Liver (tissue), 9 donors: ENCODE results near the gene ZRSR2. TPM values are rescaled to one million over a fixed set of nuclear protein-coding genes. Genes with fewer than 3 reads are reported as not detected.

Experiments
- DNase-seq: peaks from one replicate; pipeline ENCODE4 v3.0.0-alpha.2; 2017; ENCODE audit warnings: low spot score
- H3K27ac ChIP-seq, 2 donors: one replicate each; pipeline ENCODE4 v1.7.0; 2013; ENCODE audit warnings: inconsistent platforms in 2 of 2, low read length in 2 of 2, control low read depth in 1 of 2, low read depth in 1 of 2, mild to moderate bottlenecking in 1 of 2
- H3K27me3 ChIP-seq, 4 donors: one replicate each; pipeline versions ENCODE4 v1.6.1 to v1.7.0; 2013; ENCODE audit warnings: low read length in 3 of 4, inconsistent platforms in 1 of 4, mild to moderate bottlenecking in 1 of 4, moderate library complexity in 1 of 4; ENCODE audit not compliant: control insufficient read depth in 4 of 4, insufficient read depth in 4 of 4
- H3K36me3 ChIP-seq, 4 donors: one replicate each; pipeline versions ENCODE4 v1.6.1 to v1.7.0; 2013; ENCODE audit warnings: low read length in 3 of 4, mild to moderate bottlenecking in 3 of 4, low read depth in 1 of 4, moderate library complexity in 1 of 4; ENCODE audit not compliant: control insufficient read depth in 4 of 4, insufficient read depth in 3 of 4
- H3K4me1 ChIP-seq, 4 donors: one replicate each; pipeline versions ENCODE4 v1.6.1 to v1.7.0; 2013; ENCODE audit warnings: low read length in 3 of 4, mild to moderate bottlenecking in 3 of 4, moderate library complexity in 1 of 4; ENCODE audit not compliant: control insufficient read depth in 4 of 4, insufficient read depth in 4 of 4
- H3K4me3 ChIP-seq, 3 donors: one replicate each; pipeline versions ENCODE4 v1.6.1 to v1.7.0; 2013; ENCODE audit warnings: low read length in 3 of 3, control low read depth in 1 of 3, low read depth in 1 of 3, mild to moderate bottlenecking in 1 of 3
- H3K9ac ChIP-seq, 2 donors: one replicate each; pipeline ENCODE4 v1.7.0; 2013; ENCODE audit warnings: low read length in 2 of 2, mild to moderate bottlenecking in 2 of 2, moderate library complexity in 2 of 2, control low read depth in 1 of 2, low read depth in 1 of 2
- H3K9me3 ChIP-seq, 4 donors: one replicate each; pipeline versions ENCODE4 v1.6.1 to v1.7.0; 2013; ENCODE audit warnings: low read length in 3 of 4; ENCODE audit not compliant: control insufficient read depth in 4 of 4
- EGR1 ChIP-seq, 2 donors: IDR thresholded peaks; 2 replicates each; pipeline ENCODE4 v1.6.1; 2016 to 2018; ENCODE audit warnings: antibody characterized with exemption in 2 of 2, low read depth in 2 of 2
- FOXA1 ChIP-seq: IDR thresholded peaks from 2 replicates; pipeline ENCODE4 v1.6.1; 2016; ENCODE audit warnings: antibody characterized with exemption
- FOXA2 ChIP-seq: IDR thresholded peaks from 2 replicates; pipeline ENCODE4 v1.6.1; 2016; ENCODE audit warnings: antibody characterized with exemption
- HNF4A ChIP-seq, 2 donors: conservative IDR thresholded peaks; 2 replicates each; pipeline ENCODE4 v1.6.1; 2016; ENCODE audit warnings: antibody characterized with exemption in 2 of 2, mild to moderate bottlenecking in 2 of 2
- JUND ChIP-seq, 2 donors: IDR thresholded peaks; 2 replicates each; pipeline ENCODE4 v1.6.1; 2016; ENCODE audit warnings: antibody characterized with exemption in 2 of 2
- NR2F2 ChIP-seq: IDR thresholded peaks from 2 replicates; pipeline ENCODE4 v1.6.1; 2016; ENCODE audit warnings: antibody characterized with exemption
- RAD21 ChIP-seq, 2 donors: IDR thresholded peaks; 2 replicates each; pipeline ENCODE4 v1.6.1; 2016; ENCODE audit warnings: antibody characterized with exemption in 2 of 2, mild to moderate bottlenecking in 2 of 2
- RXRA ChIP-seq, 2 donors: IDR thresholded peaks; 2 replicates each; pipeline ENCODE4 v1.6.1; 2017 to 2018; ENCODE audit warnings: antibody characterized with exemption in 2 of 2, mild to moderate bottlenecking in 1 of 2
- SP1 ChIP-seq: IDR thresholded peaks from 2 replicates; pipeline ENCODE4 v1.6.1; 2018; ENCODE audit warnings: antibody characterized with exemption, mild to moderate bottlenecking
- TAF1 ChIP-seq: conservative IDR thresholded peaks from 2 replicates; pipeline ENCODE4 v1.6.1; 2016; ENCODE audit warnings: antibody characterized with exemption, mild to moderate bottlenecking
- WGBS: extraction: QIAGEN DNeasy Blood & Tissue Kit; methylation state at CpG from one replicate; pipeline ENCODE4 v1.1.7; 2013; 5-methylcytosine and 5-hydroxymethylcytosine counted together
- polyA plus RNA-seq, 2 donors: library from polyadenylated mRNA; stranded (reverse) in 1 of 2; unstranded in 1 of 2; fragments of 200-250 nt in 1 of 2; fragments of >200 nt in 1 of 2; fragmentation: Nextera tagmentation in 1 of 2; extraction: Ambion mirVana in 1 of 2; gene quantifications; one replicate each; pipeline versions ENCODE4 v1.2.1 to v1.2.3, GENCODE V29; 2013 to 2015
- total RNA-seq, 2 donors: library from RNA; depleted of rRNA; stranded (reverse); fragments of >200 nt; gene quantifications; one replicate each; pipeline ENCODE4 v1.2.3, GENCODE V29; 2014
- TF ChIP-seq, protein P1 (sequence below): fragments of 150-350 bp; IDR thresholded peaks from 2 replicates; pipeline ENCODE4 v1.5.1; 2017; ENCODE audit warnings: improper control_type of control experiment, low read depth, low read length; ENCODE audit not compliant: missing input control
- TF ChIP-seq, protein P2 (sequence below): IDR thresholded peaks from 2 replicates; pipeline ENCODE4 v1.6.1; 2016; ENCODE audit warnings: antibody characterized with exemption
- TF ChIP-seq, protein P3 (sequence below): IDR thresholded peaks from 2 replicates; pipeline ENCODE4 v1.6.1; 2016; ENCODE audit warnings: antibody characterized with exemption
- TF ChIP-seq, protein P4 (sequence below): IDR thresholded peaks from 2 replicates; pipeline ENCODE4 v1.6.1; 2016; ENCODE audit warnings: antibody characterized with exemption, mild to moderate bottlenecking
- TF ChIP-seq, protein P5 (sequence below): IDR thresholded peaks from 2 replicates; pipeline ENCODE4 v1.6.1; 2016; ENCODE audit warnings: antibody characterized with exemption
- donor health status: healthy.
- donor health status: healthy.
- donor health status: healthy.
- donor health status: healthy.
- donor health status: healthy.

The ZRSR2 gene
- total and polyA plus RNA-seq, 4 donors = 1.4 to 7.0 (median 3.0) TPM

DNA sequence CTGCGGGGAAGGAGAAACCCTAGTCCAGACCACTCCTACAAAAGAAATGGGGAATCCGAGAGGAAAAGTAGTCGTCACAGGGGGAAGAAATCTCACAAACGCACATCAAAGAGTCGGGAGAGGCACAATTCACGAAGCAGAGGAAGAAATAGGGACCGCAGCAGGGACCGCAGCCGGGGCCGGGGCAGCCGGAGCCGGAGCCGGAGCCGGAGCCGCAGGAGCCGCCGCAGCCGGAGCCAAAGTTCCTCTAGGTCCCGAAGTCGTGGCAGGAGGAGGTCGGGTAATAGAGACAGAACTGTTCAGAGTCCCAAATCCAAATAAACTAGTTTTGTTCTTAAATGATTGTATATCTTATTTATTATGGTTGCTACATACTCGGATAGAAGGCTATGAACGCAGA is 32.6 kb downstream of the ZRSR2 start:
- Histone ChIP-seq H3K9ac (no peak overlapping the region), H3K27ac (no peak overlapping the region), H3K4me1 (no peaks in the 10 kb centered on the region), H3K4me3 (no peak overlapping the region), H3K27me3 (no peaks in the 10 kb centered on the region), H3K36me3 (peaks cover 0 to 39% (median 18%) of the 10 kb centered on the region in 4 donors), H3K9me3 (no peaks in the 10 kb centered on the region)
- TF ChIP-seq, protein P1, sequence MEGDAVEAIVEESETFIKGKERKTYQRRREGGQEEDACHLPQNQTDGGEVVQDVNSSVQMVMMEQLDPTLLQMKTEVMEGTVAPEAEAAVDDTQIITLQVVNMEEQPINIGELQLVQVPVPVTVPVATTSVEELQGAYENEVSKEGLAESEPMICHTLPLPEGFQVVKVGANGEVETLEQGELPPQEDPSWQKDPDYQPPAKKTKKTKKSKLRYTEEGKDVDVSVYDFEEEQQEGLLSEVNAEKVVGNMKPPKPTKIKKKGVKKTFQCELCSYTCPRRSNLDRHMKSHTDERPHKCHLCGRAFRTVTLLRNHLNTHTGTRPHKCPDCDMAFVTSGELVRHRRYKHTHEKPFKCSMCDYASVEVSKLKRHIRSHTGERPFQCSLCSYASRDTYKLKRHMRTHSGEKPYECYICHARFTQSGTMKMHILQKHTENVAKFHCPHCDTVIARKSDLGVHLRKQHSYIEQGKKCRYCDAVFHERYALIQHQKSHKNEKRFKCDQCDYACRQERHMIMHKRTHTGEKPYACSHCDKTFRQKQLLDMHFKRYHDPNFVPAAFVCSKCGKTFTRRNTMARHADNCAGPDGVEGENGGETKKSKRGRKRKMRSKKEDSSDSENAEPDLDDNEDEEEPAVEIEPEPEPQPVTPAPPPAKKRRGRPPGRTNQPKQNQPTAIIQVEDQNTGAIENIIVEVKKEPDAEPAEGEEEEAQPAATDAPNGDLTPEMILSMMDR = no peak
- no peak for TF ChIP-seq FOXA2
- TF ChIP-seq NR2F2 = no peak
- 97% methylated on average over 23 of the region's 23 CpGs for WGBS
- no peak for DNase-seq

DNA sequence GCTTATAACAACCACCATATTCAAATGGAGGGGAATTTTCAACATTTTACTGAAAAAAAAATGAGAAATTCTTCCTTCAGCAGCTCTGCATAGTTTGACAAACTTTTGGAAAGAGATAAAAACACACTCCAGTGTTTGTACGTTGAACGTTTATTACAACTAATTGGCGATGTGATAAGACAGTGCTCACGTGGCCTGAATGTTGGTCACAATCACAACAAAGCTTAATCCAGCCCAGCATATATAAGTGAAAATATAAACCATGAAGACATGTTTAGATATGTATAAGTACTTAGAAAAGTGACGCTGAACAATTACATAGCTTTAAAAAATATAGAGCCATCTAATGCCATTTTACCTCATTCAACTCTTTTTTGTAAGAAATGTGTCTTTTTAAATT is 35.7 kb downstream of the ZRSR2 start:
- WGBS = 88% methylated on average over 5 of the region's 5 CpGs
- Histone ChIP-seq H3K9ac (no peak overlapping the region), H3K27ac (no peak overlapping the region), H3K27me3 (no peaks in the 10 kb centered on the region), H3K4me1 (no peaks in the 10 kb centered on the region), H3K9me3 (no peaks in the 10 kb centered on the region), H3K36me3 (peaks cover 0 to 21% (median 10%) of the 10 kb centered on the region in 4 donors), H3K4me3 (no peak overlapping the region)
- no peak for DNase-seq
- no peak for TF ChIP-seq JUND (IDR thresholded peaks at IDR 0.05)
- TF ChIP-seq FOXA2 = no peak
- TF ChIP-seq, protein P2, sequence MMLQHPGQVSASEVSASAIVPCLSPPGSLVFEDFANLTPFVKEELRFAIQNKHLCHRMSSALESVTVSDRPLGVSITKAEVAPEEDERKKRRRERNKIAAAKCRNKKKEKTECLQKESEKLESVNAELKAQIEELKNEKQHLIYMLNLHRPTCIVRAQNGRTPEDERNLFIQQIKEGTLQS = no peak
- no peak for TF ChIP-seq HNF4A (conservative IDR thresholded peaks at IDR 0.05)
- TF ChIP-seq EGR1 (IDR thresholded peaks at IDR 0.05; ENCODE audit: low read depth in 2 of 2) = no peak

DNA sequence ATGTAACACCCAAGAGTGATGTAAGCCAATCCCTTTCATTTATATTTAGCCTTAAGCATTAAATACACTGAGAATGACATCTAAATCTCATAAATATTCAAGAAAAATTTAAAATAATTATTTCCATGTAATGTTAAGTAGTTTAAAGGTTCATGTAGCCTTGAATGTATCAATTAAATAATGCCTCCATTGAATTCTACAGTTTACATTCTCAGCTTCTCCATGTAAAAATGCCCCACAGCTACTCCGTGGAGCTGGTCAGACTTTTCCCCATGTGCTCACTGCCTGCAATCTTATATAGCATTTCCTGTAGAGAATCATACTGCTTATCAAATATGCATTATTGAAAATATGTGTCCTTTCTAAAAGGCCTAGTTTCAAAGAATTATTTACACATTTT is 38.9 kb downstream of the ZRSR2 start:
- TF ChIP-seq NR2F2 (no peak), RAD21 (IDR thresholded peaks at IDR 0.05) (no peak), SP1 (no peak), TAF1 (no peak), FOXA2 (no peak), JUND (IDR thresholded peaks at IDR 0.05) (no peak), RXRA (IDR thresholded peaks at IDR 0.05) (no peak), EGR1 (IDR thresholded peaks at IDR 0.05; ENCODE audit: low read depth in 2 of 2) (no peak), FOXA1 (no peak)
- TF ChIP-seq, protein P3, sequence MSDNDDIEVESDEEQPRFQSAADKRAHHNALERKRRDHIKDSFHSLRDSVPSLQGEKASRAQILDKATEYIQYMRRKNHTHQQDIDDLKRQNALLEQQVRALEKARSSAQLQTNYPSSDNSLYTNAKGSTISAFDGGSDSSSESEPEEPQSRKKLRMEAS = no peak
- TF ChIP-seq, protein P1 = no peak
- TF ChIP-seq, protein P4, sequence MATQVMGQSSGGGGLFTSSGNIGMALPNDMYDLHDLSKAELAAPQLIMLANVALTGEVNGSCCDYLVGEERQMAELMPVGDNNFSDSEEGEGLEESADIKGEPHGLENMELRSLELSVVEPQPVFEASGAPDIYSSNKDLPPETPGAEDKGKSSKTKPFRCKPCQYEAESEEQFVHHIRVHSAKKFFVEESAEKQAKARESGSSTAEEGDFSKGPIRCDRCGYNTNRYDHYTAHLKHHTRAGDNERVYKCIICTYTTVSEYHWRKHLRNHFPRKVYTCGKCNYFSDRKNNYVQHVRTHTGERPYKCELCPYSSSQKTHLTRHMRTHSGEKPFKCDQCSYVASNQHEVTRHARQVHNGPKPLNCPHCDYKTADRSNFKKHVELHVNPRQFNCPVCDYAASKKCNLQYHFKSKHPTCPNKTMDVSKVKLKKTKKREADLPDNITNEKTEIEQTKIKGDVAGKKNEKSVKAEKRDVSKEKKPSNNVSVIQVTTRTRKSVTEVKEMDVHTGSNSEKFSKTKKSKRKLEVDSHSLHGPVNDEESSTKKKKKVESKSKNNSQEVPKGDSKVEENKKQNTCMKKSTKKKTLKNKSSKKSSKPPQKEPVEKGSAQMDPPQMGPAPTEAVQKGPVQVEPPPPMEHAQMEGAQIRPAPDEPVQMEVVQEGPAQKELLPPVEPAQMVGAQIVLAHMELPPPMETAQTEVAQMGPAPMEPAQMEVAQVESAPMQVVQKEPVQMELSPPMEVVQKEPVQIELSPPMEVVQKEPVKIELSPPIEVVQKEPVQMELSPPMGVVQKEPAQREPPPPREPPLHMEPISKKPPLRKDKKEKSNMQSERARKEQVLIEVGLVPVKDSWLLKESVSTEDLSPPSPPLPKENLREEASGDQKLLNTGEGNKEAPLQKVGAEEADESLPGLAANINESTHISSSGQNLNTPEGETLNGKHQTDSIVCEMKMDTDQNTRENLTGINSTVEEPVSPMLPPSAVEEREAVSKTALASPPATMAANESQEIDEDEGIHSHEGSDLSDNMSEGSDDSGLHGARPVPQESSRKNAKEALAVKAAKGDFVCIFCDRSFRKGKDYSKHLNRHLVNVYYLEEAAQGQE = no peak
- TF ChIP-seq, protein P5, sequence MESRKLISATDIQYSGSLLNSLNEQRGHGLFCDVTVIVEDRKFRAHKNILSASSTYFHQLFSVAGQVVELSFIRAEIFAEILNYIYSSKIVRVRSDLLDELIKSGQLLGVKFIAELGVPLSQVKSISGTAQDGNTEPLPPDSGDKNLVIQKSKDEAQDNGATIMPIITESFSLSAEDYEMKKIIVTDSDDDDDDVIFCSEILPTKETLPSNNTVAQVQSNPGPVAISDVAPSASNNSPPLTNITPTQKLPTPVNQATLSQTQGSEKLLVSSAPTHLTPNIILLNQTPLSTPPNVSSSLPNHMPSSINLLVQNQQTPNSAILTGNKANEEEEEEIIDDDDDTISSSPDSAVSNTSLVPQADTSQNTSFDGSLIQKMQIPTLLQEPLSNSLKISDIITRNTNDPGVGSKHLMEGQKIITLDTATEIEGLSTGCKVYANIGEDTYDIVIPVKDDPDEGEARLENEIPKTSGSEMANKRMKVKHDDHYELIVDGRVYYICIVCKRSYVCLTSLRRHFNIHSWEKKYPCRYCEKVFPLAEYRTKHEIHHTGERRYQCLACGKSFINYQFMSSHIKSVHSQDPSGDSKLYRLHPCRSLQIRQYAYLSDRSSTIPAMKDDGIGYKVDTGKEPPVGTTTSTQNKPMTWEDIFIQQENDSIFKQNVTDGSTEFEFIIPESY = no peak
- TF ChIP-seq, protein P2 = no peak
- DNase-seq = no peak
- H3K27ac ChIP-seq = no peak overlapping the region
- peaks cover 0 to 2% (median 1%) of the 10 kb centered on the region in 4 donors for H3K36me3 ChIP-seq
- no peaks in the 10 kb centered on the region for H3K4me1 ChIP-seq
- no peaks in the 10 kb centered on the region for H3K27me3 ChIP-seq
- H3K9me3 ChIP-seq = no peaks in the 10 kb centered on the region
- no peak overlapping the region for H3K4me3 ChIP-seq
- H3K9ac ChIP-seq = no peak overlapping the region
- WGBS = 93% methylated on average over 1 of the region's 1 CpG
